Measurements from ENCODE around the gene SH3PXD2A. TPM values are rescaled to one million over a fixed set of nuclear protein-coding genes. Genes with fewer than 3 reads are reported as not detected.

Gene SH3PXD2A
- total RNA-seq, 1 donor from 2014 or later: 12.4 TPM

DNA sequence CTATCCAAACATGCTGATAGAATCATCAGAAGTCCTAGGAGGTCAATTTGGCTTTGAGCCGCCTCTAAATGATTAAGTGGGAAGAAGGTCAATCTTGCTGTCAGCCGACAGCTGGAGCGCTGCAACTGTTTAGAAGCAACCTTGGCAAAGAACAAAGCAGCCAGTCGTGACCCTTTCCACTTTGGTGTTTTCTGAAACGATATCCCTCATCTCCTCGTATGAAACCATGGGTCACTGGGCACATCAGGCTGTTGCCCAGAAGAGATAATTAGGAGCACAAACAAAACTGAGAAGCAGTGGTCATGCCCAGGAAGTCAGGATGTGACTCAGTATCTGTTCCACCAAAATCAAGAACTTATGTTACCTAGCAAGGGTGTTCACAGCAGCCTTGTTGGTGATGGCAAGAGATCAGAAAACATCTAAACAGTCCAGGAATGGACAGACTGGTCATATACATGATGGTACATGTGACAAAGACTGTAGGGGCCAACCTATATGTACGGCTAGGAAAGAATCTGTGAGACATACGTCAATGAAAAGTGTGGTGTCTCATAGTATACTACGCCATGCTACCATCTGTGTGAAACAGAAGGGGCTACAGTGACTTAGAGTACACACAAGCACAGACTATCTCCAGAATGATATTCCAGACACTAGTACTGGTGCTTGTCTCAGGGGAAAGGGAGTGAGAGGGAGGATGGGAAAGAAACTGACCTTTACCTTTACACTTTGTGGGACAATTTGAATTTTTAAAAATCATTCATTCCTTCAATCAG, 40.2 kb upstream of the SH3PXD2A start:
- H3K36me3 ChIP-seq (ENCODE audit: control insufficient read depth, insufficient read depth, low read length): peaks cover 8% of the 10 kb centered on the region
- H3K4me3 ChIP-seq (ENCODE audit: low read depth, low read length): no peak overlapping the region
- FAIRE-seq (peak; percentile 28), DNase-seq (ENCODE audit: low read depth) (peak; percentile 63)
- H3K27me3 ChIP-seq (ENCODE audit: control insufficient read depth, insufficient read depth, low read length): no peaks in the 10 kb centered on the region
- TF ChIP-seq, protein P1, sequence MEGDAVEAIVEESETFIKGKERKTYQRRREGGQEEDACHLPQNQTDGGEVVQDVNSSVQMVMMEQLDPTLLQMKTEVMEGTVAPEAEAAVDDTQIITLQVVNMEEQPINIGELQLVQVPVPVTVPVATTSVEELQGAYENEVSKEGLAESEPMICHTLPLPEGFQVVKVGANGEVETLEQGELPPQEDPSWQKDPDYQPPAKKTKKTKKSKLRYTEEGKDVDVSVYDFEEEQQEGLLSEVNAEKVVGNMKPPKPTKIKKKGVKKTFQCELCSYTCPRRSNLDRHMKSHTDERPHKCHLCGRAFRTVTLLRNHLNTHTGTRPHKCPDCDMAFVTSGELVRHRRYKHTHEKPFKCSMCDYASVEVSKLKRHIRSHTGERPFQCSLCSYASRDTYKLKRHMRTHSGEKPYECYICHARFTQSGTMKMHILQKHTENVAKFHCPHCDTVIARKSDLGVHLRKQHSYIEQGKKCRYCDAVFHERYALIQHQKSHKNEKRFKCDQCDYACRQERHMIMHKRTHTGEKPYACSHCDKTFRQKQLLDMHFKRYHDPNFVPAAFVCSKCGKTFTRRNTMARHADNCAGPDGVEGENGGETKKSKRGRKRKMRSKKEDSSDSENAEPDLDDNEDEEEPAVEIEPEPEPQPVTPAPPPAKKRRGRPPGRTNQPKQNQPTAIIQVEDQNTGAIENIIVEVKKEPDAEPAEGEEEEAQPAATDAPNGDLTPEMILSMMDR (IDR thresholded peaks at IDR 0.05; ENCODE audit: insufficient read depth, low read length, severe bottlenecking): no peak

DNA sequence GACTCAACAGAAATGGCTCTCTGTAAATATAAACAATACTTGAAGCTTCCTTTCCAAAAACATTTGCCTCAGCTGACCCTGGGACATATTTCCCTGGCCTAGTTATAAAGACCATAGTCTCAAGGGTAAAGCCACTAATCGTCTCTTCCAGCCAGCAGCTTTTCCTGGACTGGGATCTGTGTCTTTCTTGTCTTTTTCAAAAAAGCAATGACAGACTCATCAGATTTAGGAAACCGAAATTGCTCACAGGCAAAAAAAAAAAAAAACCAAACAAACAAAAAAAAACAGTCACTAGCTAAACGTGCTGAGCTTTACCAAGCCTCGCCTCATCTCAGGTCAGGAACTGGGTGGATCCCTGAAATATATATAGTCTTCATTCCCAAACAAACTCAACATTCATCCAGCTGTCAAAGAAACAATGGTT, 39.1 kb upstream of the SH3PXD2A start:
- Histone ChIP-seq H3K4me3 (ENCODE audit: low read depth, low read length) (no peak overlapping the region), H3K27me3 (ENCODE audit: control insufficient read depth, insufficient read depth, low read length) (no peaks in the 10 kb centered on the region), H3K36me3 (ENCODE audit: control insufficient read depth, insufficient read depth, low read length) (peaks cover 7% of the 10 kb centered on the region)
- FAIRE-seq (no peak), DNase-seq (ENCODE audit: low read depth) (peak; percentile 63)
- TF ChIP-seq, protein P1 (IDR thresholded peaks at IDR 0.05; ENCODE audit: insufficient read depth, low read length, severe bottlenecking): no peak

GRCh38 chr10:103893817-103894216, 38.4 kb upstream of the SH3PXD2A start:
- TF ChIP-seq, protein P1 (IDR thresholded peaks at IDR 0.05; ENCODE audit: insufficient read depth, low read length, severe bottlenecking): no peak
- H3K4me3 ChIP-seq (ENCODE audit: low read depth, low read length): no peak overlapping the region
- no peak for DNase-seq (ENCODE audit: low read depth)
- peaks cover 5% of the 10 kb centered on the region for H3K36me3 ChIP-seq (ENCODE audit: control insufficient read depth, insufficient read depth, low read length)
- H3K27me3 ChIP-seq (ENCODE audit: control insufficient read depth, insufficient read depth, low read length): no peaks in the 10 kb centered on the region
- FAIRE-seq: no peak

- H3K27me3 ChIP-seq (ENCODE audit: control insufficient read depth, insufficient read depth, low read length): no peaks in the 10 kb centered on the region
- no peak overlapping the region for H3K4me3 ChIP-seq (ENCODE audit: low read depth, low read length)
- TF ChIP-seq, protein P1 (IDR thresholded peaks at IDR 0.05; ENCODE audit: insufficient read depth, low read length, severe bottlenecking): no peak
- FAIRE-seq: no peak
- DNase-seq (ENCODE audit: low read depth): no peak
- peaks cover under 1% of the 10 kb centered on the region for H3K36me3 ChIP-seq (ENCODE audit: control insufficient read depth, insufficient read depth, low read length)
These were observed 36.8 kb upstream of the SH3PXD2A start for GRCh38 chr10:103892181-103892580.

DNA sequence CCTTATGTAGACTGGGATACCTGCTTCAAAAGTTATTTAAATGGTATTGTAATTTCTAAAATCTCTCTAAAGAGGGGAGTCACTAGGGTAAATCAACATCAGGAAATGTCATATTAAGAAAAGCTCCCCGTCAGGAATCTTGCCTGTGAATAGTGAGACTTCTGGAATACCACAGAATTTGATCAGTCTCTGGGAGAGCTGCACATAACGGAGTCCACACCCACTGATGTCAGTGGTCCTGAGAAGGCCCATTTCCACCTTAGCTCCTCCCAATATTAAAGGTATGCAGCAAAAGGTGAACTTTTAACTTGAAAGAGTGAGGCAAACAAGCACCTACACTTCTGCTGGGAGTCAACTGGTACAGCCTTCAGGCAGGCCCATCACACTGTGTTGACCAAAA, 35.3 kb upstream of the SH3PXD2A start:
- no peak for DNase-seq (ENCODE audit: low read depth)

More for the DNA sequence above, 35.3 kb upstream of the SH3PXD2A start:
- no peaks in the 10 kb centered on the region for H3K27me3 ChIP-seq (ENCODE audit: control insufficient read depth, insufficient read depth, low read length)
- TF ChIP-seq, protein P1 (IDR thresholded peaks at IDR 0.05; ENCODE audit: insufficient read depth, low read length, severe bottlenecking): no peak
- no peaks in the 10 kb centered on the region for H3K36me3 ChIP-seq (ENCODE audit: control insufficient read depth, insufficient read depth, low read length)
- no peak for FAIRE-seq
- no peak overlapping the region for H3K4me3 ChIP-seq (ENCODE audit: low read depth, low read length)
